T-cell (primary cell): ENCODE data around the gene DAZAP2. TPM values are rescaled to one million over a fixed set of nuclear protein-coding genes. Genes with fewer than 3 reads are reported as not detected.

Source experiments
- ATAC-seq, 4 experiments: fragments of 200-7000 bp in 3 of 4; fragments of 150-1000 bp in 1 of 4; cut with Tn5 transposase; replicated peaks in 1 of 4; 1 replicate in 3 of 4; 2 replicates in 1 of 4; pipeline ENCODE4 v1.10.0; 2021; ENCODE audit warnings: moderate library complexity in 3 of 4, mild to moderate bottlenecking in 2 of 4, moderate number of reproducible peaks in 1 of 4
- CTCF ChIA-PET, 2 donors: fragments of 300-600 bp; sonication (Branson Sonifier 250); formaldehyde crosslinking; loops; one replicate each; lab custom pipeline; 2022; ENCODE audit warnings: antibody characterized with exemption in 2 of 2; lab: Charles Lee
- POLR2A ChIA-PET, 2 donors: fragments of 300-600 bp; sonication (Branson Sonifier 250); formaldehyde crosslinking; loops; one replicate each; lab custom pipeline; 2022; ENCODE audit warnings: antibody characterized with exemption in 2 of 2; lab: Charles Lee
- DNase-seq, 35 experiments: peaks; one replicate each; pipeline versions ENCODE4 v3.0.0 to v3.0.0-alpha.2; 2013 to 2023
- H3K27ac ChIP-seq: one replicate; pipeline ENCODE4 v1.5.1; 2013; ENCODE audit warnings: low read length
- H3K27me3 ChIP-seq, 2 experiments: replicated peaks in 1 of 2; 1 replicate in 1 of 2; 2 replicates in 1 of 2; pipeline versions ENCODE4 v1.6.1 to v1.7.0; 2013; ENCODE audit warnings: low read length in 1 of 2, mixed read lengths in 1 of 2; ENCODE audit not compliant: control insufficient read depth in 2 of 2, insufficient read depth in 2 of 2; ENCODE audit errors: extremely low read depth in 1 of 2
- H3K36me3 ChIP-seq, 2 donors: 1 replicate in 1 of 2; 2 replicates in 1 of 2; pipeline versions ENCODE4 v1.6.1 to v1.7.0; 2013; ENCODE audit warnings: low read length in 1 of 2; ENCODE audit not compliant: control insufficient read depth in 2 of 2, insufficient read depth in 1 of 2; ENCODE audit errors: extremely low read depth in 1 of 2
- H3K4me1 ChIP-seq, 2 experiments: 1 replicate in 1 of 2; 2 replicates in 1 of 2; pipeline versions ENCODE4 v1.6.1 to v1.7.0; 2013; ENCODE audit warnings: low read length in 2 of 2, mixed read lengths in 1 of 2; ENCODE audit not compliant: insufficient read depth in 2 of 2, control insufficient read depth in 1 of 2; ENCODE audit errors: extremely low read depth in 1 of 2
- H3K4me3 ChIP-seq, 2 donors: 1 replicate in 1 of 2; 2 replicates in 1 of 2; pipeline versions ENCODE4 v1.5.1 to v1.7.0; 2013; ENCODE audit warnings: mild to moderate bottlenecking in 2 of 2, low read length in 1 of 2, moderate library complexity in 1 of 2; ENCODE audit not compliant: control insufficient read depth in 1 of 2; ENCODE audit errors: extremely low read depth in 1 of 2
- H3K9me3 ChIP-seq: 2 replicates; pipeline ENCODE4 v1.7.0; 2013
- H3K27ac Mint-ChIP-seq, 2 donors: one replicate each; pipeline ENCODE4 v1.8.0; 2020 to 2021; ENCODE audit warnings: mild to moderate bottlenecking in 2 of 2, mixed read lengths in 2 of 2
- H3K27me3 Mint-ChIP-seq, 2 donors: one replicate each; pipeline ENCODE4 v1.8.0; 2021 to 2022; ENCODE audit warnings: mixed read lengths in 2 of 2
- H3K36me3 Mint-ChIP-seq: one replicate; pipeline ENCODE4 v1.8.0; 2021; ENCODE audit warnings: mixed read lengths
- H3K4me1 Mint-ChIP-seq, 3 donors: one replicate each; pipeline ENCODE4 v1.8.0; 2020 to 2022; ENCODE audit warnings: mixed read lengths in 3 of 3, mild to moderate bottlenecking in 1 of 3
- H3K4me3 Mint-ChIP-seq, 3 donors: one replicate each; pipeline ENCODE4 v1.8.0; 2020 to 2022; ENCODE audit warnings: mild to moderate bottlenecking in 3 of 3, mixed read lengths in 3 of 3, moderate library complexity in 3 of 3
- H3K9me3 Mint-ChIP-seq, 3 donors: one replicate each; pipeline ENCODE4 v1.8.0; 2020 to 2022; ENCODE audit warnings: mixed read lengths in 3 of 3
- WGBS: methylation state at CpG from one replicate; pipeline ENCODE4 v1.1.5; 2013; ENCODE audit warnings: missing lambda C conversion rate; ENCODE audit not compliant: insufficient coverage; 5-methylcytosine and 5-hydroxymethylcytosine counted together
- total RNA-seq, 35 experiments: library from RNA in 6 of 35; stranded (reverse) in 6 of 35; fragments of 120-200 nt in 1 of 35; gene quantifications; one replicate each; pipeline versions ENCODE4 v1.2.1 to v1.2.4 and lab custom pipeline; 2013 to 2026

Gene DAZAP2
- total RNA-seq, 5 donors from 2014 or later (not counting 1 experiment from before 2014, with no cell fraction given): 275 to 308 (median 282) TPM

GRCh38 chr12:51240971-51241370 is 2.3 kb downstream of the DAZAP2 start:
- no CpG with 5 or more reads among the region's 2 CpGs for WGBS
- peaks cover 0 to 50% of the 10 kb centered on the region in 2 donors for H3K36me3 ChIP-seq
- no peak overlapping the region for H3K4me3 ChIP-seq

GRCh38 chr12:51242120-51242519 is 3.5 kb downstream of the DAZAP2 start:
- peaks cover 39% of the 10 kb centered on the region for H3K36me3 Mint-ChIP-seq
- H3K4me3 Mint-ChIP-seq: peak overlapping the region; percentile 21 to 96 (median 48)

More at GRCh38 chr12:51240971-51241370, 2.3 kb downstream of the DAZAP2 start:
- H3K27ac ChIP-seq: peak overlapping the region; percentile 14
- peak overlapping the region; percentile 96 to 97 (median 96) for H3K4me3 Mint-ChIP-seq
- CTCF ChIA-PET: interaction anchor here in 1 of 2 donors (1.3 kb wide), 1 partner anchor 100 kb away, joined by 3 read pairs; no protein-coding TSS in a partner anchor
- H3K4me1 Mint-ChIP-seq: peaks cover 57 to 58% (median 58%) of the 10 kb centered on the region in 3 donors
- H3K9me3 Mint-ChIP-seq: no peaks in the 10 kb centered on the region
- peak overlapping the region; percentile 95 to 100 for H3K27ac Mint-ChIP-seq
- peaks cover 39% of the 10 kb centered on the region for H3K36me3 Mint-ChIP-seq
- POLR2A ChIA-PET: interaction anchor here (0.8 to 1.3 kb wide), 2 partner anchors 23 to 24 kb away, joined by 3 read pairs; partner anchors contain the start of gene POU6F1 (in 1 of the 2)
- DNase-seq (no peak), ATAC-seq (no peak)
- H3K4me1 ChIP-seq: peaks cover 15 to 43% of the 10 kb centered on the region in 2 experiments
- no peaks in the 10 kb centered on the region for H3K9me3 ChIP-seq
- H3K27me3 Mint-ChIP-seq: no peaks in the 10 kb centered on the region
- no peaks in the 10 kb centered on the region for H3K27me3 ChIP-seq

GRCh38 chr12:51242876-51243275 is 4.2 kb downstream of the DAZAP2 start:
- peak overlapping the region; percentile 4 to 18 (median 17) for H3K4me3 Mint-ChIP-seq
- no peaks in the 10 kb centered on the region for H3K9me3 Mint-ChIP-seq
- H3K36me3 Mint-ChIP-seq: peaks cover 39% of the 10 kb centered on the region
- ATAC-seq: no peak
- POLR2A ChIA-PET: interaction anchor here in 1 of 2 donors (1.9 kb wide), 1 partner anchor 25 kb away, joined by 10 read pairs; the partner anchor contains the start of gene POU6F1
- WGBS: 79% methylated on average over 5 of the region's 7 CpGs
- no peak overlapping the region for H3K27ac ChIP-seq
- peaks cover 0 to 50% of the 10 kb centered on the region in 2 donors for H3K36me3 ChIP-seq
- H3K9me3 ChIP-seq: no peaks in the 10 kb centered on the region
- H3K4me3 ChIP-seq: no peak overlapping the region
- no peaks in the 10 kb centered on the region for H3K27me3 ChIP-seq
- H3K4me1 ChIP-seq: peaks cover 34 to 59% of the 10 kb centered on the region in 2 experiments
- H3K27me3 Mint-ChIP-seq: no peaks in the 10 kb centered on the region
- peak overlapping the region; percentile 8 to 29 for H3K27ac Mint-ChIP-seq
- CTCF ChIA-PET: no interaction called here
- DNase-seq: no peak
- peaks cover 72 to 75% (median 75%) of the 10 kb centered on the region in 3 donors for H3K4me1 Mint-ChIP-seq

More at GRCh38 chr12:51242120-51242519, 3.5 kb downstream of the DAZAP2 start:
- ChIA-PET POLR2A (interaction anchor here in 1 of 2 donors (0.7 to 1.3 kb wide), 2 partner anchors 24 to 79 kb away, joined by 3 read pairs; partner anchors contain the start of gene POU6F1), CTCF (no interaction called here)
- peaks cover 0 to 50% of the 10 kb centered on the region in 2 donors for H3K36me3 ChIP-seq
- Mint-ChIP-seq H3K4me1 (peaks cover 68 to 70% (median 70%) of the 10 kb centered on the region in 3 donors), H3K27me3 (no peaks in the 10 kb centered on the region), H3K9me3 (no peaks in the 10 kb centered on the region), H3K27ac (peak overlapping the region; percentile 30 to 75)
- H3K27ac ChIP-seq: no peak overlapping the region
- H3K27me3 ChIP-seq: no peaks in the 10 kb centered on the region
- H3K4me1 ChIP-seq: peaks cover 27 to 54% of the 10 kb centered on the region in 2 experiments
- no peak for ATAC-seq
- H3K4me3 ChIP-seq: no peak overlapping the region
- H3K9me3 ChIP-seq: no peaks in the 10 kb centered on the region
- no peak for DNase-seq
- 86% methylated on average over 3 of the region's 7 CpGs for WGBS

GRCh38 chr12:51244269-51244668 is 5.6 kb downstream of the DAZAP2 start:
- H3K9me3 ChIP-seq: no peaks in the 10 kb centered on the region
- Mint-ChIP-seq H3K36me3 (peaks cover 39% of the 10 kb centered on the region), H3K4me3 (no peak overlapping the region), H3K27ac (peak overlapping the region; percentile 15 to 53), H3K27me3 (no peaks in the 10 kb centered on the region), H3K9me3 (no peaks in the 10 kb centered on the region), H3K4me1 (peaks cover 73 to 79% (median 78%) of the 10 kb centered on the region in 3 donors)
- 50% methylated on average over 1 of the region's 4 CpGs for WGBS
- no peak overlapping the region for H3K4me3 ChIP-seq
- ChIA-PET CTCF (interaction anchor here (0.6 to 1.3 kb wide), 7 partner anchors 26 to 651 kb away, joined by 3 to 6 read pairs (median 4); no protein-coding TSS in a partner anchor), POLR2A (interaction anchor here (0.7 to 1.9 kb wide), 3 partner anchors 14 to 26 kb away, joined by 3 to 10 read pairs (median 3); partner anchors contain the start of gene POU6F1 (in 1 of the 2))
- ATAC-seq: no peak
- H3K27ac ChIP-seq: no peak overlapping the region
- H3K27me3 ChIP-seq: no peaks in the 10 kb centered on the region
- peaks cover 0 to 50% of the 10 kb centered on the region in 2 donors for H3K36me3 ChIP-seq
- peaks cover 42 to 65% of the 10 kb centered on the region in 2 experiments for H3K4me1 ChIP-seq
- DNase-seq: no peak

GRCh38 chr12:51245476-51246253 is 7.0 kb downstream of the DAZAP2 start:
- peak overlapping the region; percentile 80 for H3K27ac ChIP-seq
- Mint-ChIP-seq H3K27me3 (no peaks in the 10 kb centered on the region), H3K4me3 (peak overlapping the region in 1 of 3 donors; percentile 29), H3K9me3 (no peaks in the 10 kb centered on the region), H3K4me1 (peaks cover 63 to 69% (median 68%) of the 10 kb centered on the region in 3 donors), H3K36me3 (peaks cover 30% of the 10 kb centered on the region), H3K27ac (peak overlapping the region; percentile 83 to 85)
- H3K36me3 ChIP-seq: peaks cover 0 to 40% of the 10 kb centered on the region in 2 donors
- H3K27me3 ChIP-seq: no peaks in the 10 kb centered on the region
- 85% methylated on average over 4 of the region's 11 CpGs for WGBS
- POLR2A ChIA-PET: interaction anchor here (0.5 to 1.7 kb wide), 5 partner anchors 20 to 1252 kb away, joined by 3 to 8 read pairs (median 5); partner anchors contain the start of gene POU6F1 (in 1 of the 2)
- no peaks in the 10 kb centered on the region for H3K9me3 ChIP-seq
- ATAC-seq (peak in 2 of 4 experiments; percentile 7 to 20), DNase-seq (no peak)
- peaks cover 31 to 53% of the 10 kb centered on the region in 2 experiments for H3K4me1 ChIP-seq
- CTCF ChIA-PET: interaction anchor here (0.6 to 0.8 kb wide), 2 partner anchors 17 to 18 kb away, joined by 3 read pairs; no protein-coding TSS in a partner anchor
- no peak overlapping the region for H3K4me3 ChIP-seq
